Measurements from ENCODE around the gene SNTN. TPM values are rescaled to one million over a fixed set of nuclear protein-coding genes. Genes with fewer than 3 reads are reported as not detected.

SNTN gene
- total RNA-seq, 1 donor from 2014 or later = not detected

GRCh38 chr3:63609834-63610233, 42.6 kb upstream of the SNTN start:
- H3K36me3 Mint-ChIP-seq = no peaks in the 10 kb centered on the region
- H3K4me2 ChIP-seq = no peak overlapping the region
- no peak overlapping the region for H3K27ac Mint-ChIP-seq

GRCh38 chr3:63611382-63611781, 41.1 kb upstream of the SNTN start:
- Histone ChIP-seq H3K27ac (no peak overlapping the region), H3K4me3 (no peak overlapping the region), H3K4me1 (peaks cover 9% of the 10 kb centered on the region), H4K20me1 (ENCODE audit: low read depth) (no peaks in the 10 kb centered on the region), H2AFZ (replicated peaks) (no peak overlapping the region), H3K9ac (no peak overlapping the region), H3K4me2 (no peak overlapping the region), H3F3A (ENCODE audit: low read depth) (peaks cover under 1% of the 10 kb centered on the region), H3K36me3 (no peaks in the 10 kb centered on the region), H3K79me2 (ENCODE audit: low read depth) (no peaks in the 10 kb centered on the region), H3K9me3 (ENCODE audit: low read depth) (no peaks in the 10 kb centered on the region), H3K27me3 (no peaks in the 10 kb centered on the region)
- peaks cover 2% of the 10 kb centered on the region for H3K27me3 Mint-ChIP-seq (ENCODE audit: insufficient read depth, low read depth)
- no peaks in the 10 kb centered on the region for H3K36me3 Mint-ChIP-seq
- no peak overlapping the region for H3K4me3 Mint-ChIP-seq
- no peak for DNase-seq (ENCODE audit: low spot score)
- no peaks in the 10 kb centered on the region for H3K4me1 Mint-ChIP-seq
- H3K27ac Mint-ChIP-seq = no peak overlapping the region
- TF ChIP-seq EZH2 (IDR thresholded peaks at IDR 0.05) (no peak), EZH2phosphoT487 (IDR thresholded peaks at IDR 0.05) (no peak), CTCF (IDR thresholded peaks at IDR 0.05) (no peak)
- no peaks in the 10 kb centered on the region for H3K9me3 Mint-ChIP-seq

More at GRCh38 chr3:63609834-63610233, 42.6 kb upstream of the SNTN start:
- Histone ChIP-seq H4K20me1 (ENCODE audit: low read depth) (no peaks in the 10 kb centered on the region), H3K4me3 (no peak overlapping the region), H2AFZ (replicated peaks) (no peak overlapping the region), H3F3A (ENCODE audit: low read depth) (no peaks in the 10 kb centered on the region), H3K9ac (no peak overlapping the region), H3K4me1 (peaks cover 9% of the 10 kb centered on the region), H3K79me2 (ENCODE audit: low read depth) (no peaks in the 10 kb centered on the region), H3K9me3 (ENCODE audit: low read depth) (no peaks in the 10 kb centered on the region), H3K27ac (no peak overlapping the region), H3K36me3 (no peaks in the 10 kb centered on the region), H3K27me3 (no peaks in the 10 kb centered on the region)
- Mint-ChIP-seq H3K27me3 (ENCODE audit: insufficient read depth, low read depth) (no peaks in the 10 kb centered on the region), H3K4me1 (no peaks in the 10 kb centered on the region), H3K9me3 (no peaks in the 10 kb centered on the region), H3K4me3 (no peak overlapping the region)
- no peak for TF ChIP-seq EZH2phosphoT487 (IDR thresholded peaks at IDR 0.05)
- no peak for TF ChIP-seq EZH2 (IDR thresholded peaks at IDR 0.05)
- no peak for TF ChIP-seq CTCF (IDR thresholded peaks at IDR 0.05)
- no peak for DNase-seq (ENCODE audit: low spot score)

- peaks cover 9% of the 10 kb centered on the region for H3K4me1 Mint-ChIP-seq
- no peaks in the 10 kb centered on the region for H3K27me3 ChIP-seq
- H3K27ac ChIP-seq = no peak overlapping the region
- no peaks in the 10 kb centered on the region for H3K9me3 Mint-ChIP-seq
- H2AFZ ChIP-seq (replicated peaks) = no peak overlapping the region
- peaks cover 4% of the 10 kb centered on the region for H4K20me1 ChIP-seq (ENCODE audit: low read depth)
- no peaks in the 10 kb centered on the region for H3K36me3 ChIP-seq
- H3K9ac ChIP-seq = no peak overlapping the region
- H3K4me3 Mint-ChIP-seq = no peak overlapping the region
- DNase-seq (ENCODE audit: low spot score) = no peak
- no peak overlapping the region for H3K4me3 ChIP-seq
- H3K36me3 Mint-ChIP-seq = no peaks in the 10 kb centered on the region
- H3K27me3 Mint-ChIP-seq (ENCODE audit: insufficient read depth, low read depth) = peaks cover 2% of the 10 kb centered on the region
- peaks cover 28% of the 10 kb centered on the region for H3K4me1 ChIP-seq
- H3F3A ChIP-seq (ENCODE audit: low read depth) = peaks cover 16% of the 10 kb centered on the region
- H3K27ac Mint-ChIP-seq = no peak overlapping the region
- no peaks in the 10 kb centered on the region for H3K9me3 ChIP-seq (ENCODE audit: low read depth)
- H3K79me2 ChIP-seq (ENCODE audit: low read depth) = no peaks in the 10 kb centered on the region
- TF ChIP-seq EZH2 (IDR thresholded peaks at IDR 0.05) (no peak), EZH2phosphoT487 (IDR thresholded peaks at IDR 0.05) (no peak), CTCF (IDR thresholded peaks at IDR 0.05) (no peak)
- no peak overlapping the region for H3K4me2 ChIP-seq
Observed at GRCh38 chr3:63613561-63613960, 38.9 kb upstream of the SNTN start.

Data from neural progenitor cell (in vitro differentiated cells).